Peyer's patch (tissue), 4 donors: ENCODE results near the gene UBE3B. TPM values are rescaled to one million over a fixed set of nuclear protein-coding genes. Genes with fewer than 3 reads are reported as not detected.

Experiments used
- DNase-seq, 3 donors: peaks; one replicate each; pipeline ENCODE4 v3.0.0-alpha.2; 2017 to 2019
- H3K27ac ChIP-seq, 4 donors: fragments of 200-600 bp; sonication (generic); one replicate each; pipeline ENCODE4 v1.5.1; 2016 to 2019
- H3K27me3 ChIP-seq, 2 donors: fragments of 200-600 bp; sonication (generic); one replicate each; pipeline ENCODE4 v1.5.1; 2019
- H3K36me3 ChIP-seq, 3 donors: fragments of 200-600 bp; sonication (generic); one replicate each; pipeline ENCODE4 v1.5.1; 2016 to 2019
- H3K4me1 ChIP-seq, 4 donors: fragments of 200-600 bp; sonication (generic); one replicate each; pipeline ENCODE4 v1.5.1; 2016 to 2019
- H3K4me3 ChIP-seq, 4 donors: fragments of 200-600 bp; sonication (generic); 1 replicate in 3 of 4; 2 replicates in 1 of 4; pipeline ENCODE4 v1.5.1; 2016 to 2019; ENCODE audit warnings: mild to moderate bottlenecking in 1 of 4
- H3K9me3 ChIP-seq, 4 donors: fragments of 200-600 bp; sonication (generic); one replicate each; pipeline ENCODE4 v1.5.1; 2016 to 2019; ENCODE audit warnings: mild to moderate bottlenecking in 1 of 4
- POLR2A ChIP-seq, 2 donors: fragments of 450-650 bp; IDR thresholded peaks; one replicate each; pipeline ENCODE4 v1.5.1; 2017; ENCODE audit warnings: antibody characterized with exemption in 2 of 2, mild to moderate bottlenecking in 2 of 2, moderate library complexity in 2 of 2
- total RNA-seq, 4 donors: library from RNA; depleted of rRNA; stranded (reverse); fragments of >200 nt; gene quantifications; one replicate each; pipeline ENCODE4 v1.1.0, GENCODE V29; 2016
- TF ChIP-seq, protein P1 (sequence below), 6 experiments: fragments of 450-650 bp in 4 of 6; fragments of 200-600 bp in 2 of 6; sonication (generic) in 1 of 6; IDR thresholded peaks; one replicate each; pipeline ENCODE4 v1.5.1; 2017 to 2019; ENCODE audit warnings: antibody characterized with exemption in 6 of 6, mild to moderate bottlenecking in 3 of 6, moderate library complexity in 1 of 6

The UBE3B gene
- total RNA-seq, 4 donors from 2014 or later = 43.8 to 77.0 (median 57.3) TPM

DNA sequence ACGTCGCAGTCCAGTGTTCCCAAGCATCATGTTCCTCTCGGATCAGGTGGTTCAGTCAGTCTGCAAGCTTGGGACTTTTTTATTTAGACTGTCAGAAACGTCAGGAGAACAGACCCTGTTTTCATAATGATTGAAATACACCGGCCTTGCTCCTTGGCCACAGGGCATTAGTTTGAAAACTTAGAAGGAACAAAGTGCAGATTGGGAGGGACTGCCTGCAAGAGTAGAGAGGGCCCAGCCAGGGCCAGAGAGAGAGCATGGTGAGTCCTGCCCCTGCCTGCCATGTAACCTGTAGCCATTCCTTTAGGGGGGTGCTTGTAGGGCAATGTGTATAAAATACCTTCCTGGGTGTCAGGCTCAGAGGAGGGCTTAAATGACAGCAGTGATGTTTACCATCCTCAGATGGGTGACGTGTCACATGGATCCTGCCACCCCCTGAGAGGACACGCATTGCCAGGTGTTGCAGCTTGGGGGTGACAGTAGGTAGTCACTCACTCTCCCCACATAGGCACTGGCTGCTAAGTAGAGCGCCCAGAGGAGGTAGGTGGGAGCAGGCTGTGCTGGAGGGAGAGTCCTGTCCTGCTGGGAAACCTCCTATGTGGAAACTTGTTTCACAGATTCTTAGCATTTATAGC is 50.2 kb downstream of the UBE3B start:
- peaks cover 0 to 84% (median 0%) of the 10 kb centered on the region in 3 donors for H3K36me3 ChIP-seq

DNA sequence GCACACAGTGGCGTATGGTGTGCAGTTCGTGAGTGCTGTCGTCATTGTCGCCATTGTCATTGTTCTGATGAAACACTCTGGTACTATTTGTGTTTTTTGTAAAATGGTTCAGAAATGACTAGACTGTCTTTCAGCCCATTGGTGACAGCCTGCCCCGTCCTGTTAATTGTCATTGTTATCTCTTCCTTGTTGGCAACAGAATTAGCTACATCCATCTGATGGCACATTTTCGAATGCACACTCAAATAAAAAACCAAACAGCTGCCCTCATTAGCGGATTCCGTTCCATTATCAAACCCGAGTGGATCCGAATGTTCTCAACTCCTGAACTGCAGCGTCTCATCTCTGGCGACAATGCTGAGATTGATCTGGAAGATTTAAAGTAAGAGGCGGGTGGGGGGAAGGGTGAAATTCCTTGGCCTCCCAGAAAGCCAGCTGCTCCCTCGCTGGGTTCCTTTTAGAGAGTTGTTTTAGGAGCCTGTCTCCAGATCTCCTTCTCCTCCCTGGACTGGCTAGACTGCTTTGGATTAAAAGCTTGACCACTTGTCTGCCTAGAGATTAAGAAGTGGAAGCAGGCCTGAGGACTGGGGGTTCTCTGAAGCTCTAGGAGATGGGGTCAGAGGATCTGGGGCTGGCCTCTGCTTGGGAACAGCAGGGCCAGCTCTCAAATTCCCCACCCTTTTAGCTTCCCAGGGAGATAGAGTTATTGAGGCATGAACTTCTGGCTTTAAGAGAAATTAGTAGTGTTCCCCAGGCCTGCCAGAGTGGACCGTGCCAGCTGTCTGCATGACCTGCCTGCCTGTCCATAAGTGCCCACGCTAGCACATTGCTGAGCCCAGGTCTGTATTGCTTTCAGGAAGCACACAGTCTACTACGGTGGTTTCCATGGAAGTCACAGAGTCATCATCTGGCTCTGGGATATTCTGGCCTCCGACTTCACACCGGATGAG is 52.5 kb downstream of the UBE3B start:
- Histone ChIP-seq H3K27me3 (no peaks in the 10 kb centered on the region), H3K9me3 (no peaks in the 10 kb centered on the region), H3K4me1 (no peaks in the 10 kb centered on the region), H3K4me3 (no peak overlapping the region), H3K36me3 (peaks cover 0 to 84% (median 0%) of the 10 kb centered on the region in 3 donors), H3K27ac (no peak overlapping the region)
- peak in 1 of 3 donors; percentile 4 for DNase-seq
- TF ChIP-seq, protein P1, sequence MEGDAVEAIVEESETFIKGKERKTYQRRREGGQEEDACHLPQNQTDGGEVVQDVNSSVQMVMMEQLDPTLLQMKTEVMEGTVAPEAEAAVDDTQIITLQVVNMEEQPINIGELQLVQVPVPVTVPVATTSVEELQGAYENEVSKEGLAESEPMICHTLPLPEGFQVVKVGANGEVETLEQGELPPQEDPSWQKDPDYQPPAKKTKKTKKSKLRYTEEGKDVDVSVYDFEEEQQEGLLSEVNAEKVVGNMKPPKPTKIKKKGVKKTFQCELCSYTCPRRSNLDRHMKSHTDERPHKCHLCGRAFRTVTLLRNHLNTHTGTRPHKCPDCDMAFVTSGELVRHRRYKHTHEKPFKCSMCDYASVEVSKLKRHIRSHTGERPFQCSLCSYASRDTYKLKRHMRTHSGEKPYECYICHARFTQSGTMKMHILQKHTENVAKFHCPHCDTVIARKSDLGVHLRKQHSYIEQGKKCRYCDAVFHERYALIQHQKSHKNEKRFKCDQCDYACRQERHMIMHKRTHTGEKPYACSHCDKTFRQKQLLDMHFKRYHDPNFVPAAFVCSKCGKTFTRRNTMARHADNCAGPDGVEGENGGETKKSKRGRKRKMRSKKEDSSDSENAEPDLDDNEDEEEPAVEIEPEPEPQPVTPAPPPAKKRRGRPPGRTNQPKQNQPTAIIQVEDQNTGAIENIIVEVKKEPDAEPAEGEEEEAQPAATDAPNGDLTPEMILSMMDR (IDR thresholded peaks at IDR 0.05) = no peak

More for the DNA sequence above, 50.2 kb downstream of the UBE3B start:
- Histone ChIP-seq H3K9me3 (no peaks in the 10 kb centered on the region), H3K27me3 (no peaks in the 10 kb centered on the region), H3K4me1 (no peaks in the 10 kb centered on the region), H3K27ac (no peak overlapping the region), H3K4me3 (no peak overlapping the region)
- peak in 1 of 3 donors; percentile 15 for DNase-seq
- TF ChIP-seq, protein P1 (IDR thresholded peaks at IDR 0.05) = no peak
- TF ChIP-seq POLR2A (IDR thresholded peaks at IDR 0.05) = no peak

DNA sequence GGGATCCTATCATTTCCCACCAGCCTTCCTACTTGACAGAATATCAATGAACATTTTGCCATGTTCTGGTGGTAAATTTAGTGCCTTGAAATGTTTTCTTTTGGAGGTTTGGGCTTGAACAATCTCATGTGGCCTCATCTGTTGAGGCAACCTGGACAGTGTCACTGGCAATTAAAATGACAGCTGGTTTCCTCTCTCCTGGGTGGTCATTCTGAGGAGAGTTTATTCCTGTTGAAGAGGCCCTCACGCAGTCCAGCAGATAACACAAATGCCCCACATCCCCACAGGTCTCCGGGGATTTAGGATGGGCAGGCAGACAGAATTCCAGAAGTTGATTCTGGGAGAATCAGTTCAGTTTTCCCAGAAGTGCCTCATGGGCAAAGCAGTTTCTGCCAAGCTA is 54.0 kb downstream of the UBE3B start:
- Histone ChIP-seq H3K27ac (no peak overlapping the region), H3K27me3 (no peaks in the 10 kb centered on the region), H3K36me3 (peaks cover 0 to 78% (median 0%) of the 10 kb centered on the region in 3 donors), H3K4me3 (no peak overlapping the region), H3K4me1 (no peaks in the 10 kb centered on the region), H3K9me3 (no peaks in the 10 kb centered on the region)
- TF ChIP-seq, protein P1 (IDR thresholded peaks at IDR 0.05) = no peak
- TF ChIP-seq POLR2A (IDR thresholded peaks at IDR 0.05) = no peak
- DNase-seq = no peak

DNA sequence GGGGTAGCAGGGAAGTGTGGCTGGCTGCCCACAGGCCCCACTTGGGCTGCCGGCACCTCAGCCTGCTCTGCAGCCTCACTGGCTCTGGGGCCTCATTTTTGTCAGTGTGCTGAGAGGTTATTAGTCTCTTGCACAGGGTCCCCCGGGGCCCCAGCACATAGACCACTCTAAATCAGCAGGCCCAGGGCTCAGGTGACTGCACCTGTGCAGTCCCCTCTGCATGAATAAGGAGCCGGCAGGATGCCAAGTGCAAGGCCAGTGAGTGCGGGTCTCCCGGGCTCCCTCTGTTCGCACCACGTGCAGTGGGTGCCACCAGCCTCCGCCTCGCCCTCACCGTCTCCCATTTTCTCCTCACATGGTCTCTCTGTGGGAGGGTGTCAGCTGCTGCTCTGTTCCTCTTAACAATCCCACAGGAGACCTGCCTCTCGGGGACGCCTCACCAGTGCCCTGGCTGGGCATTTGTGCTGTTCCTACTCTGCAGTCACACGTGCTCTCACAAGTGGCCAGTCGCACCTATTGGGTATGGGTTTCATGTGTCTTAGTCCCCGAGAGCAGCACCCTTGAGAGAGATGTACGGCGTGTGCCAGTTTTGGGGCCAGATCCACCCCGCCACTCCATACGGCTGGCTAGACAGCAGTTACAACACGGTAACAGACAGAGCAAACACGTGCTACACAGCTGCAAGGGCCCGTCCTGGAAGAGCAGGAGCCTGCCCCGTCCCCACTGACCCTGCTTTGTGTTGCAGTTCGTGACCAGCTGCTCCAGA is 55.5 kb downstream of the UBE3B start:
- Histone ChIP-seq H3K27me3 (no peaks in the 10 kb centered on the region), H3K4me1 (no peaks in the 10 kb centered on the region), H3K36me3 (peaks cover 0 to 65% (median 0%) of the 10 kb centered on the region in 3 donors), H3K4me3 (no peak overlapping the region), H3K9me3 (no peaks in the 10 kb centered on the region), H3K27ac (no peak overlapping the region)
- no peak for DNase-seq
- TF ChIP-seq, protein P1 (IDR thresholded peaks at IDR 0.05) = no peak
- TF ChIP-seq POLR2A (IDR thresholded peaks at IDR 0.05) = no peak

DNA sequence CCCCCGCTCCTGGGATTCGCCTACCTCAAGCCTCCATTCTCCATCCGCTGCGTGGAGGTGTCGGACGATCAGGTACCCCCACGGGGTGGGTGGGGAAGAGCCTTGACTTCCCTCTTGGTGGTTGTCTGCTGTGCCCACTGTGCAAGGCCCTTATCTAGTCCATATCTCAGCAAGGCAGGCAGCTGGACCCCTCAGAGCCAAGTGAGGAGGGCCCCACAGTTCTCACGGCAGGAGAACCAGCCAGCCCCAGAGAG is 56.0 kb downstream of the UBE3B start:
- Histone ChIP-seq H3K27me3 (no peaks in the 10 kb centered on the region), H3K27ac (no peak overlapping the region), H3K36me3 (peaks cover 0 to 60% (median 0%) of the 10 kb centered on the region in 3 donors), H3K4me1 (no peaks in the 10 kb centered on the region), H3K4me3 (no peak overlapping the region), H3K9me3 (no peaks in the 10 kb centered on the region)
- TF ChIP-seq POLR2A (IDR thresholded peaks at IDR 0.05) = no peak
- TF ChIP-seq, protein P1 (IDR thresholded peaks at IDR 0.05) = no peak
- no peak for DNase-seq
